Subcutaneous preadipocyte (primary cell): ENCODE data around the gene TCP1. TPM values are rescaled to one million over a fixed set of nuclear protein-coding genes. Genes with fewer than 3 reads are reported as not detected.

Experiments
- small RNA-seq: library from RNA; depleted of rRNA; stranded (forward); fragments of <200 nt; gene quantifications from one replicate; pipeline ENCODE3, GENCODE V24; 2012
- total RNA-seq: library from RNA; depleted of rRNA; stranded (reverse); fragments of >200 nt; gene quantifications from 2 replicates; pipeline ENCODE4 v1.2.3, GENCODE V29; 2012

Gene TCP1
- 253 and 314 TPM in 2 replicates for total RNA-seq

GRCh38 chr6:159789377-159790148 is at the start of gene TCP1:
TSS of gene TCP1 (minus strand) at chr6:159789602. CDS start at chr6:159789468, 134 bp downstream.

GRCh38 chr6:159800141-159800865 is 10.9 kb upstream of the TCP1 start, which contains the start of gene PNLDC1:
TSS of gene PNLDC1 (plus strand) at chr6:159800276. CDS start at chr6:159800308, 32 bp downstream.

DNA sequence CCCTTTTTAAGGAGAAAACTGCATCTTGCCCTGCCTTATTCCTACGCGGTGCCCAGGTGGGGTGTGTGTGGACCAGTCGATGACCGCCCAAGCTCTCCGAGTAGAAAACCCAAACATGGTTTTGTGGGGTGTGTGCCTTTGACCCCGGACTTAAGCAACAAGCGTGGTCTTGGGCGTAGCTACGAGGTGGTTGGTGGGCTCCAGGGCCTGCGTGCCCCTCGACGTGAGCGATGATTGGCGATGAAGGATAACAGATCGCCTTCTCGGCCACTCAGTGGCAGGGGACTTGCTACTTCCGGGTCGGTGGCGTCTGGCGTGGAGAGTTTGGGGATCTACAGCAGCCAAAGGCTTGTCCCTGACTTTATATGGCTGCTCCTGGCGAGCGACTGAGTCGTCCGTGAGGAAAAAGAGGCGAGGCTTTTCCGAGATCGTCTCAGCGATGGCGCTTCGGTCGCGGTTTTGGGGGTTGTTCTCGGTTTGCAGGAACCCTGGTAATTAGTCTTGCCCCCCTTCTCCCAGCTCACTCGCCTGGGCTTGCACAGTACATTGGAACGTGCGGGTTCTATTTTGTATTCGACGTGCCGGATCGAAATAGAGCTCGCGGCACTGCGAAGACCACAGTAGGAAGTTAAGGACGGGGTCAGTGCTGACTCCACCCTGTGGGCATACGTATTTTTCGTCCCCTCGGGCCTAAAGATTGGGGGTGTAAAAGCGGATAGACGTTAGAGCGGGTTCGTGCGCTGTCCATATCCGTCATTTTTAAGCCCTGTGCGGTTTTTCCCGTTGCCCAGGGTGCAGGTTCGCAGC is 950 bp upstream of the TCP1 start, which contains the start of gene MRPL18:
TSS of gene MRPL18 (plus strand) at position 319 of the 807 bp plus-strand sequence. CDS start at position 440, 121 bp downstream.

GRCh38 chr6:159761873-159762680 is 27.3 kb downstream of the TCP1 start, which contains the start of gene ACAT2:
TSS of gene ACAT2 (plus strand) at chr6:159762045. CDS start at chr6:159762088, 43 bp downstream.

Small RNA genes within 50 kb of the gene (small RNA-seq; reads per million reads assigned to genes)
- 618 reads per million, percentile 99 among the genes with 10 or more reads in this experiment for gene SNORA20
- not detected for gene SNORA29

Other genes with a start within 250 kb of the TCP1 start
- gene SOD2, start 96.4 kb downstream of the TCP1 start, total RNA-seq: 189 and 468 TPM in 2 replicates
- 100 and 109 TPM in 2 replicates for gene WTAP, start 62.1 kb downstream of the TCP1 start, total RNA-seq
- 90.8 and 130 TPM in 2 replicates for gene ACAT2, start 27.6 kb downstream of the TCP1 start, total RNA-seq
- gene MRPL18, start 865 bp upstream of the TCP1 start, total RNA-seq: 79.0 and 88.4 TPM in 2 replicates
- gene PNLDC1, start 10.7 kb upstream of the TCP1 start, total RNA-seq: 0.73 TPM in 1 of 2 replicates, not detected in the other
- gene MAS1, start 101.4 kb upstream of the TCP1 start, total RNA-seq: not detected in 2 replicates
- 108 and 148 TPM in 2 replicates for gene IGF2R, start 179.5 kb upstream of the TCP1 start, total RNA-seq